H1 (cell line): Measurements from ENCODE around the gene GJA10. TPM values are rescaled to one million over a fixed set of nuclear protein-coding genes. Genes with fewer than 3 reads are reported as not detected.

ENCODE experiments used
- CTCF ChIA-PET: fragments of 300-600 bp; sonication (Branson Sonifier 250); formaldehyde crosslinking; loops from one replicate; lab custom pipeline; 2021; ENCODE audit not compliant: partially characterized antibody; lab: Charles Lee
- POLR2A ChIA-PET: fragments of 300-600 bp; sonication (Branson Sonifier 250); formaldehyde crosslinking; loops from one replicate; lab custom pipeline; 2021; ENCODE audit warnings: inconsistent platforms; ENCODE audit not compliant: partially characterized antibody; lab: Charles Lee
- DNase-seq, 2 experiments: peaks; one replicate each; pipeline versions ENCODE4 v3.0.0 to v3.0.0-alpha.2; 2010 to 2022; ENCODE audit warnings: low spot score in 2 of 2, low read depth in 1 of 2, mixed read lengths in 1 of 2
- FAIRE-seq: peaks from 2 replicates; lab custom pipeline; 2011; peaks lifted over from hg19 to GRCh38; lab: Jason Lieb, UNC
- H2AFZ ChIP-seq: 2 replicates; pipeline ENCODE4 v1.8.1; 2012; ENCODE audit warnings: low read length, inconsistent platforms
- H2AK5ac ChIP-seq: 2 replicates; pipeline ENCODE4 v1.6.1; 2013; ENCODE audit warnings: low read depth, low read length
- H2BK120ac ChIP-seq: replicated peaks from 2 replicates; pipeline ENCODE3; 2013; ENCODE audit warnings: low read depth, low read length, inconsistent platforms
- H2BK12ac ChIP-seq: 2 replicates; pipeline ENCODE4 v1.6.1; 2013; ENCODE audit warnings: low read depth, low read length
- H2BK15ac ChIP-seq: 2 replicates; pipeline ENCODE4 v1.6.1; 2013; ENCODE audit warnings: low read length
- H2BK20ac ChIP-seq: 2 replicates; pipeline ENCODE4 v1.6.1; 2013; ENCODE audit warnings: low read length
- H2BK5ac ChIP-seq: 2 replicates; pipeline ENCODE4 v1.6.1; 2013; ENCODE audit warnings: low read depth, low read length
- H3K14ac ChIP-seq: 2 replicates; pipeline ENCODE4 v1.6.1; 2013; ENCODE audit warnings: inconsistent platforms; ENCODE audit not compliant: insufficient read length
- H3K18ac ChIP-seq: 2 replicates; pipeline ENCODE4 v1.6.1; 2013; ENCODE audit warnings: low read length; ENCODE audit errors: extremely low read depth
- H3K23ac ChIP-seq: 2 replicates; pipeline ENCODE4 v1.6.1; 2013; ENCODE audit warnings: inconsistent platforms; ENCODE audit not compliant: insufficient read length
- H3K23me2 ChIP-seq: 2 replicates; pipeline ENCODE4 v1.6.1; 2013; ENCODE audit warnings: low read depth, low read length
- H3K27ac ChIP-seq: 2 replicates; pipeline ENCODE4 v1.6.1; 2011; ENCODE audit warnings: low read depth, low read length, inconsistent platforms
- H3K27me3 ChIP-seq, 4 experiments: replicated peaks in 1 of 4; 1 replicate in 1 of 4; 2 replicates in 3 of 4; pipeline versions ENCODE4 v1.6.1 to v1.8.1; 2011 to 2013; ENCODE audit warnings: low read length in 3 of 4, mild to moderate bottlenecking in 3 of 4, inconsistent platforms in 2 of 4, mixed read lengths in 2 of 4, moderate library complexity in 1 of 4; ENCODE audit not compliant: control insufficient read depth in 3 of 4, insufficient read depth in 3 of 4; ENCODE audit errors: extremely low read depth in 1 of 4
- H3K36me3 ChIP-seq, 4 experiments: 2 replicates each; pipeline versions ENCODE4 v1.6.1 to v1.8.1; 2011 to 2013; ENCODE audit warnings: mild to moderate bottlenecking in 4 of 4, low read length in 3 of 4, moderate library complexity in 2 of 4, control low read depth in 1 of 4, inconsistent platforms in 1 of 4; ENCODE audit not compliant: insufficient read depth in 4 of 4, control insufficient read depth in 2 of 4
- H3K4ac ChIP-seq: replicated peaks from 2 replicates; pipeline ENCODE3; 2013; ENCODE audit warnings: low read length, low read depth, mixed read lengths, inconsistent platforms; ENCODE audit not compliant: insufficient read length
- H3K4me1 ChIP-seq, 4 experiments: replicated peaks in 1 of 4; 1 replicate in 1 of 4; 2 replicates in 3 of 4; pipeline versions ENCODE4 v1.6.1 to v1.8.1; 2011 to 2013; ENCODE audit warnings: low read length in 3 of 4, inconsistent platforms in 2 of 4, mixed read lengths in 1 of 4; ENCODE audit not compliant: insufficient read depth in 4 of 4, control insufficient read depth in 3 of 4
- H3K4me2 ChIP-seq, 2 experiments: 2 replicates each; pipeline versions ENCODE4 v1.6.1 to v1.8.1; 2011 to 2013; ENCODE audit warnings: low read depth in 2 of 2, low read length in 2 of 2, control low read depth in 1 of 2, inconsistent platforms in 1 of 2, mild to moderate bottlenecking in 1 of 2; ENCODE audit not compliant: insufficient read depth in 1 of 2
- H3K4me3 ChIP-seq, 4 experiments: fragments of 200-600, 300-600 bp in 1 of 4; sonication (generic), shearing (Covaris generic), sonication (Bioruptor Twin) in 1 of 4; 2 replicates each; pipeline versions ENCODE4 v1.5.1 to v1.8.1; 2011 to 2016; ENCODE audit warnings: low read length in 4 of 4, low read depth in 3 of 4, control low read depth in 2 of 4, inconsistent platforms in 2 of 4, mild to moderate bottlenecking in 2 of 4, mixed read lengths in 1 of 4, moderate library complexity in 1 of 4; ENCODE audit not compliant: insufficient read depth in 2 of 4; ENCODE audit errors: extremely low read depth in 1 of 4
- H3K56ac ChIP-seq: replicated peaks from 2 replicates; pipeline ENCODE3; 2013; ENCODE audit warnings: low read depth, mild to moderate bottlenecking, mixed read lengths, low read length, inconsistent platforms; ENCODE audit not compliant: insufficient read length
- H3K79me1 ChIP-seq: 2 replicates; pipeline ENCODE4 v1.6.1; 2013; ENCODE audit warnings: low read depth, low read length, control low read depth
- H3K79me2 ChIP-seq, 2 experiments: 2 replicates each; pipeline versions ENCODE4 v1.6.1 to v1.8.1; 2012 to 2013; ENCODE audit warnings: low read length in 2 of 2, mild to moderate bottlenecking in 2 of 2, inconsistent platforms in 1 of 2; ENCODE audit not compliant: insufficient read depth in 2 of 2, control insufficient read depth in 1 of 2
- H3K9ac ChIP-seq, 4 experiments: replicated peaks in 1 of 4; 1 replicate in 1 of 4; 2 replicates in 3 of 4; pipeline versions ENCODE4 v1.6.1 to v1.8.1; 2011 to 2013; ENCODE audit warnings: low read depth in 3 of 4, low read length in 3 of 4, control low read depth in 2 of 4, mild to moderate bottlenecking in 2 of 4, moderate library complexity in 2 of 4, inconsistent platforms in 1 of 4; ENCODE audit errors: extremely low read depth in 1 of 4
- H3K9me3 ChIP-seq, 2 experiments: 2 replicates each; pipeline versions ENCODE4 v1.6.1 to v1.8.1; 2012 to 2013; ENCODE audit warnings: mild to moderate bottlenecking in 2 of 2, moderate library complexity in 2 of 2, control low read depth in 1 of 2, inconsistent platforms in 1 of 2, low read depth in 1 of 2, low read length in 1 of 2, mixed read lengths in 1 of 2; ENCODE audit not compliant: insufficient read depth in 2 of 2
- H4K20me1 ChIP-seq, 2 experiments: replicated peaks in 1 of 2; 2 replicates each; pipeline versions ENCODE3 to v1.8.1; 2011 to 2013; ENCODE audit warnings: inconsistent platforms in 2 of 2, low read length in 2 of 2, mild to moderate bottlenecking in 1 of 2; ENCODE audit not compliant: insufficient read depth in 2 of 2, control insufficient read depth in 1 of 2
- H4K5ac ChIP-seq: 2 replicates; pipeline ENCODE4 v1.6.1; 2013; ENCODE audit warnings: low read length, low read depth, mixed read lengths, inconsistent platforms; ENCODE audit not compliant: insufficient read length
- H4K8ac ChIP-seq: 2 replicates; pipeline ENCODE4 v1.8.0; 2013; ENCODE audit warnings: mild to moderate bottlenecking, moderate library complexity, low read length, inconsistent platforms; ENCODE audit not compliant: insufficient read depth; ENCODE audit errors: extremely low read depth
- H4K91ac ChIP-seq: replicated peaks from 2 replicates; pipeline ENCODE3; 2013; ENCODE audit warnings: low read length, mixed read lengths, inconsistent platforms; ENCODE audit not compliant: insufficient read length
- BACH1 ChIP-seq: IDR thresholded peaks from 2 replicates; pipeline ENCODE4 v1.6.1; 2012; ENCODE audit warnings: low read length, improper control_type of control experiment
- CHD1 ChIP-seq: IDR thresholded peaks from 2 replicates; pipeline ENCODE4 v1.6.1; 2012; ENCODE audit warnings: low read depth, low read length, improper control_type of control experiment
- CREB1 ChIP-seq: IDR thresholded peaks from 2 replicates; pipeline ENCODE4 v1.6.1; 2012; ENCODE audit warnings: inconsistent platforms
- NANOG ChIP-seq: IDR thresholded peaks from 2 replicates; pipeline ENCODE4 v1.6.1; 2011; ENCODE audit warnings: low read length, low read depth, mild to moderate bottlenecking, inconsistent platforms; ENCODE audit not compliant: insufficient read depth, poor library complexity, severe bottlenecking
- NRF1 ChIP-seq: IDR thresholded peaks from 2 replicates; pipeline ENCODE4 v1.6.1; 2011; ENCODE audit warnings: mild to moderate bottlenecking, low read depth, low read length, improper control_type of control experiment
- POLR2A ChIP-seq, 2 experiments: IDR thresholded peaks; 1 replicate in 1 of 2; 2 replicates in 1 of 2; pipeline ENCODE4 v1.6.1; 2011; ENCODE audit warnings: low read depth in 2 of 2, low read length in 2 of 2, mild to moderate bottlenecking in 2 of 2; ENCODE audit errors: control extremely low read depth in 1 of 2
- RXRA ChIP-seq: IDR thresholded peaks from 2 replicates; pipeline ENCODE4 v1.6.1; 2011; ENCODE audit warnings: low read depth, mild to moderate bottlenecking, low read length, moderate library complexity; ENCODE audit not compliant: insufficient read depth
- SP1 ChIP-seq: IDR thresholded peaks from 2 replicates; pipeline ENCODE4 v1.6.1; 2011; ENCODE audit warnings: low read depth, low read length
- SP2 ChIP-seq: IDR thresholded peaks from 2 replicates; pipeline ENCODE4 v1.6.1; 2012; ENCODE audit warnings: mild to moderate bottlenecking, low read length, inconsistent platforms
- TEAD4 ChIP-seq: IDR thresholded peaks from 2 replicates; pipeline ENCODE4 v1.6.1; 2012; ENCODE audit warnings: low read depth, low read length, inconsistent platforms, mixed read lengths
- ZNF274 ChIP-seq: IDR thresholded peaks from 2 replicates; pipeline ENCODE4 v1.7.0; 2012; ENCODE audit warnings: low read length, borderline replicate concordance; ENCODE audit errors: extremely low read depth
- WGBS, 2 experiments: shearing (Covaris generic) in 1 of 2; methylation state at CpG; one replicate each; pipeline versions ENCODE4 v1.1.6 to v1.1.7; 2013 to 2015; ENCODE audit warnings: low lambda C conversion rate in 2 of 2, mixed read lengths in 2 of 2, inconsistent platforms in 1 of 2, low coverage in 1 of 2, missing lambda C conversion rate in 1 of 2; ENCODE audit not compliant: insufficient replicate concordance in 2 of 2, insufficient coverage in 1 of 2, insufficient read length in 1 of 2; ENCODE audit errors: extremely low coverage in 1 of 2, missing lambda C conversion rate in 1 of 2; 5-methylcytosine and 5-hydroxymethylcytosine counted together
- polyA plus RNA-seq, 7 experiments: library from polyadenylated mRNA; depleted of rRNA in 3 of 7; stranded (reverse) in 5 of 7; unstranded in 2 of 7; fragments of >200 nt in 5 of 7; fragments of 200-250 nt in 2 of 7; gene quantifications; 1 replicate in 5 of 7; 2 replicates in 1 of 7; 4 replicates in 1 of 7; pipeline versions ENCODE4 v1.2.1 to v1.2.3, GENCODE V29; 2011 to 2013; ENCODE audit warnings: missing spikeins in 2 of 7, mixed read lengths in 2 of 7
- total RNA-seq: library from RNA; stranded (reverse); fragmentation: NEBNext Ultra II Directional; extraction: Animal tissue kit (Norgen Biotek cat#: 25700); gene quantifications from 2 replicates; pipeline ENCODE4 v1.2.1, GENCODE V29; 2021
- TF ChIP-seq, protein P1 (sequence below), 3 experiments: IDR thresholded peaks; 1 replicate in 2 of 3; 2 replicates in 1 of 3; pipeline versions ENCODE4 v1.5.1 to v1.6.1; 2011; ENCODE audit warnings: low read length in 3 of 3, mild to moderate bottlenecking in 3 of 3, inconsistent platforms in 2 of 3, low read depth in 1 of 3, moderate library complexity in 1 of 3; ENCODE audit not compliant: insufficient read depth in 1 of 3; ENCODE audit errors: control extremely low read depth in 1 of 3

GJA10 gene
- total and polyA plus RNA-seq, 2 of the 8 experiments (the other 6 are each of a cell fraction or from before 2014, with no cell fraction given), result 0.21 TPM; not detected in 1

- Histone ChIP-seq H2BK15ac (no peak overlapping the region), H3K23me2 (no peaks in the 10 kb centered on the region), H2AFZ (peak overlapping the region; percentile 77), H3K4ac (no peak overlapping the region), H3K18ac (peak overlapping the region; percentile 3; the same call in 1 of the 2 replicates), H3K36me3 (no peaks in the 10 kb centered on the region), H4K91ac (no peak overlapping the region), H4K8ac (no peak overlapping the region), H2AK5ac (no peak overlapping the region), H3K27ac (no peak overlapping the region), H2BK12ac (no peak overlapping the region), H3K79me1 (no peaks in the 10 kb centered on the region), H4K5ac (no peak overlapping the region), H3K9me3 (no peaks in the 10 kb centered on the region), H3K4me3 (no peak overlapping the region), H3K4me2 (no peak overlapping the region), H3K23ac (no peak overlapping the region), H3K27me3 (no peaks in the 10 kb centered on the region), H4K20me1 (no peaks in the 10 kb centered on the region), H3K9ac (no peak overlapping the region), H3K56ac (no peak overlapping the region), H3K79me2 (no peaks in the 10 kb centered on the region), H2BK120ac (no peak overlapping the region), H3K14ac (no peak overlapping the region), H2BK5ac (0 out of 2 replicates have a peak overlapping the region, but pooled peaks have one; percentile 35), H2BK20ac (no peak overlapping the region), H3K4me1 (peaks cover 0 to 5% (median under 1%) of the 10 kb centered on the region in 4 experiments; a peak in 1 of 7 replicates)
- ChIA-PET CTCF (interaction anchor here (0.7 to 0.8 kb wide), 2 partner anchors 16 to 424 kb away, joined by 3 read pairs; no protein-coding TSS in a partner anchor), POLR2A (no interaction called here)
- WGBS, 2 experiments, result 96% methylated on average over 3 of the region's 3 CpGs; no CpG with 5 or more reads in 1 of the 2 experiments
- DNase-seq (peak in 1 of 2 experiments; percentile 42), FAIRE-seq (no peak)
- no peak for TF ChIP-seq NANOG
- no peak for TF ChIP-seq SP1
- no peak for TF ChIP-seq NRF1
- no peak; the same call in 1 of the 2 replicates for TF ChIP-seq TEAD4
- TF ChIP-seq, protein P1, sequence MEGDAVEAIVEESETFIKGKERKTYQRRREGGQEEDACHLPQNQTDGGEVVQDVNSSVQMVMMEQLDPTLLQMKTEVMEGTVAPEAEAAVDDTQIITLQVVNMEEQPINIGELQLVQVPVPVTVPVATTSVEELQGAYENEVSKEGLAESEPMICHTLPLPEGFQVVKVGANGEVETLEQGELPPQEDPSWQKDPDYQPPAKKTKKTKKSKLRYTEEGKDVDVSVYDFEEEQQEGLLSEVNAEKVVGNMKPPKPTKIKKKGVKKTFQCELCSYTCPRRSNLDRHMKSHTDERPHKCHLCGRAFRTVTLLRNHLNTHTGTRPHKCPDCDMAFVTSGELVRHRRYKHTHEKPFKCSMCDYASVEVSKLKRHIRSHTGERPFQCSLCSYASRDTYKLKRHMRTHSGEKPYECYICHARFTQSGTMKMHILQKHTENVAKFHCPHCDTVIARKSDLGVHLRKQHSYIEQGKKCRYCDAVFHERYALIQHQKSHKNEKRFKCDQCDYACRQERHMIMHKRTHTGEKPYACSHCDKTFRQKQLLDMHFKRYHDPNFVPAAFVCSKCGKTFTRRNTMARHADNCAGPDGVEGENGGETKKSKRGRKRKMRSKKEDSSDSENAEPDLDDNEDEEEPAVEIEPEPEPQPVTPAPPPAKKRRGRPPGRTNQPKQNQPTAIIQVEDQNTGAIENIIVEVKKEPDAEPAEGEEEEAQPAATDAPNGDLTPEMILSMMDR (IDR thresholded peaks at IDR 0.05; ENCODE audit: control extremely low read depth in 1 of 3, insufficient read depth in 1 of 3, low read depth in 1 of 3, low read length in 3 of 3), result no peak
- TF ChIP-seq POLR2A (IDR thresholded peaks at IDR 0.05; ENCODE audit: control extremely low read depth in 1 of 2, low read depth in 2 of 2, low read length in 2 of 2), result no peak
- TF ChIP-seq SP2, result no peak
- no peak for TF ChIP-seq ZNF274
- TF ChIP-seq CREB1, result no peak
- no peak for TF ChIP-seq RXRA
- TF ChIP-seq CHD1, result no peak
- no peak for TF ChIP-seq BACH1
Observed at GRCh38 chr6:89917801-89918366, 23.6 kb downstream of the GJA10 start.
